GM19324 (cell line): Measurements from ENCODE around the gene MIS18BP1.
A peak's percentile ranks its signal among the peaks of the same experiment; 100 is the strongest.
"Not testable (repeated sequence)": the region's sequence is repeated elsewhere in the genome, so short reads cannot be mapped to it uniquely, and the experiment has no call there.

ENCODE experiments used
- ATAC-seq: cut with Tn5 transposase; IDR thresholded peaks from one replicate; pipeline ENCODE4 v1.9.1; 2021; ENCODE audit warnings: mild to moderate bottlenecking, moderate library complexity; ENCODE audit not compliant: unreplicated experiment, low FRiP score

The MIS18BP1 gene

GRCh38 chr14:45247427-45247826 is 5.6 kb downstream of the MIS18BP1 start:
- no peak for ATAC-seq

GRCh38 chr14:45246691-45247090 is 6.3 kb downstream of the MIS18BP1 start:
- ATAC-seq, result no peak

GRCh38 chr14:45246151-45246550 is 6.9 kb downstream of the MIS18BP1 start:
- no peak for ATAC-seq

- ATAC-seq, result no peak
These were observed 10.3 kb downstream of the MIS18BP1 start for GRCh38 chr14:45242706-45243105.

GRCh38 chr14:45238988-45239387 is 14.0 kb downstream of the MIS18BP1 start:
- no peak for ATAC-seq

- no peak for ATAC-seq
These were observed 25.4 kb downstream of the MIS18BP1 start for GRCh38 chr14:45227566-45227965.

- no peak for ATAC-seq
These were observed 30.3 kb downstream of the MIS18BP1 start for GRCh38 chr14:45222485-45223262.

GRCh38 chr14:45214341-45214740 is 38.7 kb downstream of the MIS18BP1 start:
- not testable (repeated sequence) for ATAC-seq

- ATAC-seq, result not testable (repeated sequence)
These were observed 39.3 kb downstream of the MIS18BP1 start for GRCh38 chr14:45213716-45214115.

- no peak for ATAC-seq
These were observed 40.8 kb downstream of the MIS18BP1 start for GRCh38 chr14:45212231-45212630.

- ATAC-seq, result no peak
These were observed 41.7 kb downstream of the MIS18BP1 start for GRCh38 chr14:45211295-45211694.

GRCh38 chr14:45210159-45210558 is 42.8 kb downstream of the MIS18BP1 start:
- no peak for ATAC-seq

GRCh38 chr14:45204241-45204640 is 48.8 kb downstream of the MIS18BP1 start:
- no peak for ATAC-seq

GRCh38 chr14:45201905-45202304 is 51.1 kb downstream of the MIS18BP1 start:
- ATAC-seq, result no peak

- ATAC-seq, result no peak
These were observed 53.8 kb downstream of the MIS18BP1 start for GRCh38 chr14:45199230-45199629.

- ATAC-seq, result no peak
These were observed 54.5 kb downstream of the MIS18BP1 start for GRCh38 chr14:45198551-45198950.

GRCh38 chr14:45194964-45195363 is 58.0 kb downstream of the MIS18BP1 start:
- ATAC-seq, result peak; percentile 49

GRCh38 chr14:45185100-45185814 is 67.7 kb downstream of the MIS18BP1 start:
- no peak for ATAC-seq

- ATAC-seq, result no peak
These were observed 71.2 kb downstream of the MIS18BP1 start for GRCh38 chr14:45181806-45182205.

GRCh38 chr14:45181329-45181728 is 71.7 kb downstream of the MIS18BP1 start:
- no peak for ATAC-seq

GRCh38 chr14:45177076-45177475 is 75.9 kb downstream of the MIS18BP1 start:
- no peak for ATAC-seq

- no peak for ATAC-seq
These were observed 83.1 kb downstream of the MIS18BP1 start for GRCh38 chr14:45169906-45170305.
